Measurements from ENCODE around the gene RNF227.

Gene RNF227

DNA sequence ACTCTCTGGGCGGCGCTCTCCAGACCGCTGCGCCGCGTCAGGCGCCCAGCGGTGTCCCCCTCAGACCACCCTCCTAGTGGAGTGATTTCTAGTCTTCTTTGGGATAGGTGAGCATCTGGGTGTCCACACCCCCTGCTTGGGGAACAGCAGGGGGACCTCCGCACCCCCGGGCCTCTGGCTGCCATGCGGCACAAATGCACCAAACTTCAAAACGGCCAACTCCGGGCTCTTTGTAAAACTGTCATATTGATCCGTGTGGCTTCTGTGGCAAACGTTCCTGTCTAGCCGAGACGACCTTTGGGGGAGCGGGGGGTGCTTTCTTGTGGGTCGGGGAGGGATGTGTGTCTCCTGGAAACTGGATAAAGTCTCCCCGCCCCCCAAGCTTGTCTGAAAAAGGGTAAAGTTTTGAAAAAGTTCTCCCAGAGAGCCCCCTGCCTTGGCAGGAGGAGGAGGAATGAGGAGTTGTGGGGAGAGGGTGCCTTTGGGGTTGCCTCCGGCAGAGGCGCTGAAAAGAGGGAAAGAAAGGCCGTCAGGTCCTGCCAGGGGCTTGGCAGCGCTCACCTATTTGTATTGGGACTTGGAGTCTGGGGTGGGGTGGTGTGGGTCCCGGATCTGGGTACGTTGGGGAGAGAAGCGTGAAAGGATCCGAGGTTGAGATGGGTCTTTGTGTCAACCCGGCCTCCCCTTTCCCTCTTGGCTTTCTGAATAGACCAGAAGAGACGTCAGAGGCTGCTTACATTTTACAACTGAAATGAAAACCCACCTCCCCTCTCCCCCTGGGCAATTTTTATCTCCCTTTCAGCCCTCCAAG, 29.7 kb downstream of the RNF227 start:
- TF ChIP-seq, protein P1, sequence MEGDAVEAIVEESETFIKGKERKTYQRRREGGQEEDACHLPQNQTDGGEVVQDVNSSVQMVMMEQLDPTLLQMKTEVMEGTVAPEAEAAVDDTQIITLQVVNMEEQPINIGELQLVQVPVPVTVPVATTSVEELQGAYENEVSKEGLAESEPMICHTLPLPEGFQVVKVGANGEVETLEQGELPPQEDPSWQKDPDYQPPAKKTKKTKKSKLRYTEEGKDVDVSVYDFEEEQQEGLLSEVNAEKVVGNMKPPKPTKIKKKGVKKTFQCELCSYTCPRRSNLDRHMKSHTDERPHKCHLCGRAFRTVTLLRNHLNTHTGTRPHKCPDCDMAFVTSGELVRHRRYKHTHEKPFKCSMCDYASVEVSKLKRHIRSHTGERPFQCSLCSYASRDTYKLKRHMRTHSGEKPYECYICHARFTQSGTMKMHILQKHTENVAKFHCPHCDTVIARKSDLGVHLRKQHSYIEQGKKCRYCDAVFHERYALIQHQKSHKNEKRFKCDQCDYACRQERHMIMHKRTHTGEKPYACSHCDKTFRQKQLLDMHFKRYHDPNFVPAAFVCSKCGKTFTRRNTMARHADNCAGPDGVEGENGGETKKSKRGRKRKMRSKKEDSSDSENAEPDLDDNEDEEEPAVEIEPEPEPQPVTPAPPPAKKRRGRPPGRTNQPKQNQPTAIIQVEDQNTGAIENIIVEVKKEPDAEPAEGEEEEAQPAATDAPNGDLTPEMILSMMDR (IDR thresholded peaks at IDR 0.05): no peak; the same call in 1 of the 2 replicates

DNA sequence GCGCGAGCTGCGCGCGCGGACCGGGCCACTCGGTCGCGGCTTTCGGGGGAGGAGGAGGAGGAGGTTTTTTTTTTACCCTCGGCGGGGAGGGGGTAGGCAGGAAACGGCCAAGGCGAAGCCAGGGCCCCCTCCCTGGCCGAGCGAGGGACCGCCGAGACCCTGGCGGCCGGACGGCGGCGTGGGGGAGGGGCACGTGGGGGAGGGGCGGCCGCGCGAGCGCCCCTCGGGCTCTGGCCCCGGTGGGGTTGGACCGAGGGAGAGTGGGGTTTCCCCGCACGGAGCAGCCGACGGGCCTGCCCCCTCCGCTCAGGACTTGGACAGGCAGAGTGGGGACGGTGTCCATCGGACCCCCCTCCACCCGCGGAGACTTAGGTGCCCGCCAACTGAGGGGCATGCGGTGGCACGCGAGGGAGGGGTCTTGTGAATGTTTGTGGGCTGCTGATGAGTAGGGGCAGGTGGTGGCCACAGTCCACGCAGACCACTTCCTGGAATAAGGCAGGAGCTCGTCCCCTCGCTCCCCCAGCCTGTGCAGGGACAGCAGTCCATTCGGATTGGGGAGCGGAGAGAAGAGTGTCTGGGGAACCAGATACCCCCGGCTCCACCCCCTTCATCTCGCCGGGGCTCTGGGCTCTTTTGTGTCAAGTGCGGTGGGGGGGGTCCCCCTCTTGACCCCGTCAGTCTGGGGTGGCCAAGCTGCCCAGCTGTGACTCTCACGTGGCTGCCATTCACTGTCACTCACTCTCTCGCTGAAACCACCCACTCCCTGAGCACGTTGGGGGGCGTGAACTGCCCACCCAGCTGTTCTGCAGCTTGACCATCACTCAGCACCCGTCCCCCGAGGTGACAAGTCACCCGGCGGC, 30.5 kb downstream of the RNF227 start:
- TF ChIP-seq, protein P1 (IDR thresholded peaks at IDR 0.05): no peak

DNA sequence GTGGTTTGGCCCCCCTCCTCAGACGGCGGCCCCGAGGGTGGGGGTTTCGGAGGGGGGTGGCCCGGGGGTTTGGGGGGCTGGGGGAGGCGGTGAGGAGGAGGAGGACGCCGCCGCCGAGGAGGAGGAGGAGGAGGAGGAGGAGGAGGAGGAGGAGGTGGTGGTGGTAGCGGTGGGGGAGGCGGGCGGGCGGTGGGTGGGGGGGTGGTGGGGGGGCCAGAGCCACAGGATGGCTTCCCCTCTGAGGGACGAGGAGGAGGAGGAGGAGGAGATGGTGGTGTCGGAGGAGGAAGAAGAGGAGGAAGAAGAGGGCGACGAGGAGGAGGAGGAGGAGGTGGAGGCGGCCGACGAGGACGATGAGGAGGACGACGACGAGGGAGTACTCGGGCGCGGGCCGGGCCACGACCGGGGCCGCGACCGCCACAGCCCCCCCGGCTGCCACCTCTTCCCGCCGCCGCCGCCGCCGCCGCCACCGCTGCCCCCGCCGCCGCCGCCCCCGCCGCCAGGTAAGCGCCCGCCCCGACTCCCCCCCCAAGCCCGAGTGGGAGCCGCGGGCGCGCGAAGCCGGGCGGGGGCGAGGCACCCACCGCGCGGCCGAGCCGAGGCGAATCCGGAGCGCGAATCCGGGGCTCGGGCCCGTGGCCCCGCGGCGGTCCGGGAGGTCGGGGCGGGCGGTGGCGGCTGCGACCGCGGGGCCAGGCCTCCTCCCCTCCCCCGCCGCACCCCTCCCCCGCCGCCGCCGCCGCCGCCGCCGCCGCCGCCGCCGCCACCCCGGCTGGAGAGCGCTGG, 31.3 kb downstream of the RNF227 start:
- TF ChIP-seq, protein P1 (IDR thresholded peaks at IDR 0.05): no peak

DNA sequence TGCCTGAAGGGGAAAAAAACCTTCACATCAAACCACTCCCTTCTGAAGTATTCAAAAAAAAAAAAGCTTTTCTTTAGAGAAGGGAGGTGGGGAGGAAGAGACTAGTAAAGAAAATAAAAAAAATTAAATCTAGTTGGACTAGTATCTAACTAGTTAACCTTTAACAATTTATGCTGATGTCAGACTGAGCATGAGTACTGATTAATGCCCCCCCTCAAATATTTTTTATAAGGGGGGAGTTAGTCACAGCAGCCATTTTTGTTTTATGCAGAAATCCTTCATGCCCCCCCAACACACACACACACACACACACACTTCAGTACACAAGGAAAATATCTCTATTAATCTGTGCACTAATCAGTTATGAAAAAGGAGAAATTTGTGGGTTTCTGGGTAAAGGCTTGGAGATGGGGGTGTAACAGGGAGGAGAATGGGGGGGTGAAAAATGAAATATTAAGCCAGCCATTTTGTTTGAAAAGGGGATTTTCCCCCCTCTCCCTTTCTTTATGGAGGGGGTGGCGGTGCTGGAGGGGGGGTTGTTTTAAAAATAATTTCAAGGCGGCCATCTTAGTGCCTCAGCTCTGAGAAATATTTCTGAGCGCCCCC, 32.2 kb downstream of the RNF227 start:
- TF ChIP-seq, protein P1 (IDR thresholded peaks at IDR 0.05): no peak

DNA sequence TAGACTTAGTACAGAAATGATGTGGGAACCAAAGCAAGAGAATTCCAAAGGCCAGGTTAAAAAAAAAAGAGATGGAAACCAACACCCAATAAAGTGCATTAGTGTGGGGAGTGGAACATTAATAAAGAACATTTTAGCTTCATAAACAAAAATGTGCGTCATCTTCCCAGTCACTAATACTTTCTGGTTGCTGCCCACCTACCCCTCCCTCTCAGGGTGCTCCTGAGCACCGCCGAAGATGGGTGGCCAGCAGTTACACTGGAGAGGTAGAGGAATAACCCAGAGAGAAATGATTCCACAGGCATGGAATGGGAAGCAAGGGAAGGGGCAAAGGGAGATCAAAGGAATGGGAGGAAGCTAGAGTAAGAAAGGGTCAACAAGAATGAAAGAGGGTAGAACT, 33.5 kb downstream of the RNF227 start:
- TF ChIP-seq, protein P1 (IDR thresholded peaks at IDR 0.05): no peak

DNA sequence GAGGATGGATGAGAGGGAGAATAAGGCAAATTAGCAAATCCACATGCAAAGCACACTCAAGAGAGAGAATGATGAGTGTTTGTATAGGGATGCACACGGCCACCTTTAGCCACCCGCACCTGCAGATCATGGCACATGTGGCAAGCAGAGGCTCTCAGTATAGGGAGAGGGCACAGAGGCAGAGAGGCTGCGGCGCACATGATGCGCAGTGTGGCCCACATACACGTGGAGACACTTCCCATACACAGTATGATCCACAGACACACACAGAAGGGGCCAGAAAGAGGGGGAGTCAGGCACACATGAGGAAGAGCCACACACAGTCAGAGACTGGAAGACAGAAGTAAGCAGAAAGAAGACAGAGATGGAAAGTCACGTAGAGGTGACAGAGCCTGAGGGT, 34.0 kb downstream of the RNF227 start:
- TF ChIP-seq, protein P1 (IDR thresholded peaks at IDR 0.05): no peak

Measured in LNCAP (cell line).